Neuronal stem cell (in vitro differentiated cells): ENCODE results near the gene ZFAND3. TPM values are rescaled to one million over a fixed set of nuclear protein-coding genes. Genes with fewer than 3 reads are reported as not detected.
A peak's percentile ranks its signal among the peaks of the same experiment; 100 is the strongest.

Experiments used
- DNase-seq: peaks from one replicate; pipeline ENCODE4 v3.0.0-alpha.2; 2013; ENCODE audit warnings: low spot score
- H2AFZ ChIP-seq: one replicate; pipeline ENCODE4 v1.6.1; 2013; ENCODE audit warnings: mild to moderate bottlenecking, low read length, inconsistent platforms
- H2AK5ac ChIP-seq: 2 replicates; pipeline ENCODE4 v1.6.1; 2013; ENCODE audit warnings: low read depth, mild to moderate bottlenecking, inconsistent platforms, low read length, moderate library complexity, mixed read lengths
- H2BK120ac ChIP-seq: 2 replicates; pipeline ENCODE4 v1.6.1; 2013; ENCODE audit warnings: low read depth, mild to moderate bottlenecking, inconsistent platforms, low read length, moderate library complexity, mixed read lengths
- H2BK12ac ChIP-seq: one replicate; pipeline ENCODE4 v1.6.1; 2013; ENCODE audit warnings: low read length, inconsistent platforms
- H2BK15ac ChIP-seq: 2 replicates; pipeline ENCODE4 v1.6.1; 2013; ENCODE audit warnings: mild to moderate bottlenecking, low read length, inconsistent platforms, mixed read lengths
- H2BK5ac ChIP-seq: one replicate; pipeline ENCODE4 v1.6.1; 2013; ENCODE audit warnings: inconsistent platforms, mild to moderate bottlenecking, low read length, moderate library complexity
- H3K14ac ChIP-seq: one replicate; pipeline ENCODE4 v1.6.1; 2013; ENCODE audit warnings: low read length, inconsistent platforms
- H3K18ac ChIP-seq: 2 replicates; pipeline ENCODE4 v1.6.1; 2013; ENCODE audit warnings: low read length, inconsistent platforms
- H3K23ac ChIP-seq: 2 replicates; pipeline ENCODE4 v1.6.1; 2013; ENCODE audit warnings: low read depth, mild to moderate bottlenecking, mixed read lengths, low read length, inconsistent platforms; ENCODE audit not compliant: poor library complexity
- H3K27ac ChIP-seq: replicated peaks from 3 replicates; pipeline ENCODE4 v1.5.1; 2013; ENCODE audit warnings: low read length, inconsistent platforms
- H3K27me3 ChIP-seq, 3 experiments: 2 replicates each; pipeline ENCODE4 v1.6.1; 2013; ENCODE audit warnings: low read length in 3 of 3, mild to moderate bottlenecking in 2 of 3, inconsistent platforms in 1 of 3, low read depth in 1 of 3, mixed read lengths in 1 of 3, moderate library complexity in 1 of 3; ENCODE audit not compliant: control insufficient read depth in 3 of 3, insufficient read depth in 3 of 3
- H3K36me3 ChIP-seq, 2 donors: replicated peaks in 1 of 2; 2 replicates each; pipeline ENCODE4 v1.6.1; 2013; ENCODE audit warnings: low read length in 2 of 2; ENCODE audit not compliant: control insufficient read depth in 2 of 2, insufficient read depth in 2 of 2
- H3K4ac ChIP-seq: 2 replicates; pipeline ENCODE4 v1.6.1; 2013; ENCODE audit warnings: inconsistent platforms, mild to moderate bottlenecking, low read length, moderate library complexity
- H3K4me1 ChIP-seq, 2 donors: 1 replicate in 1 of 2; 2 replicates in 1 of 2; pipeline ENCODE4 v1.6.1; 2013; ENCODE audit warnings: low read length in 2 of 2, low read depth in 1 of 2; ENCODE audit not compliant: control insufficient read depth in 2 of 2, insufficient read depth in 1 of 2
- H3K4me2 ChIP-seq: one replicate; pipeline ENCODE4 v1.6.1; 2013; ENCODE audit warnings: mild to moderate bottlenecking, low read length, inconsistent platforms; ENCODE audit not compliant: insufficient read depth, poor library complexity, severe bottlenecking
- H3K4me3 ChIP-seq, 2 donors: 2 replicates each; pipeline ENCODE4 v1.5.1; 2013; ENCODE audit warnings: low read length in 2 of 2, mild to moderate bottlenecking in 2 of 2, inconsistent platforms in 1 of 2, moderate library complexity in 1 of 2
- H3K79me1 ChIP-seq: one replicate; pipeline ENCODE4 v1.6.1; 2013; ENCODE audit warnings: low read depth, mild to moderate bottlenecking, inconsistent platforms, low read length, moderate library complexity
- H3K9ac ChIP-seq: one replicate; pipeline ENCODE4 v1.6.1; 2013; ENCODE audit warnings: mild to moderate bottlenecking, low read depth, low read length, inconsistent platforms; ENCODE audit not compliant: poor library complexity
- H3K9me3 ChIP-seq, 2 donors: replicated peaks in 1 of 2; 2 replicates each; pipeline versions ENCODE3 to v1.6.1; 2013; ENCODE audit warnings: low read length in 2 of 2, mild to moderate bottlenecking in 2 of 2, inconsistent platforms in 1 of 2, low read depth in 1 of 2, mixed read lengths in 1 of 2, moderate library complexity in 1 of 2; ENCODE audit not compliant: control insufficient read depth in 2 of 2, insufficient read depth in 1 of 2
- H4K8ac ChIP-seq: one replicate; pipeline ENCODE4 v1.6.1; 2013; ENCODE audit warnings: low read depth, mild to moderate bottlenecking, inconsistent platforms, low read length, moderate library complexity
- H4K91ac ChIP-seq: one replicate; pipeline ENCODE4 v1.6.1; 2013; ENCODE audit warnings: low read length, low read depth, mild to moderate bottlenecking, inconsistent platforms; ENCODE audit not compliant: poor library complexity
- WGBS, 2 donors: extraction: QIAGEN DNeasy Blood & Tissue Kit; methylation state at CpG; one replicate each; pipeline ENCODE4 v1.1.7; 2013; ENCODE audit warnings: missing lambda C conversion rate in 2 of 2, mixed read lengths in 1 of 2; ENCODE audit not compliant: insufficient read length in 2 of 2, insufficient replicate concordance in 1 of 2; ENCODE audit errors: extremely low coverage in 2 of 2; 5-methylcytosine and 5-hydroxymethylcytosine counted together
- small RNA-seq: library from polyadenylated mRNA; stranded (forward); fragments of <200 nt; extraction: miRNeasy Mini kit (QIAGEN cat#:217004); gene quantifications from one replicate; pipeline ENCODE3, GENCODE V24; 2013; ENCODE audit not compliant: insufficient read depth

The ZFAND3 gene

DNA sequence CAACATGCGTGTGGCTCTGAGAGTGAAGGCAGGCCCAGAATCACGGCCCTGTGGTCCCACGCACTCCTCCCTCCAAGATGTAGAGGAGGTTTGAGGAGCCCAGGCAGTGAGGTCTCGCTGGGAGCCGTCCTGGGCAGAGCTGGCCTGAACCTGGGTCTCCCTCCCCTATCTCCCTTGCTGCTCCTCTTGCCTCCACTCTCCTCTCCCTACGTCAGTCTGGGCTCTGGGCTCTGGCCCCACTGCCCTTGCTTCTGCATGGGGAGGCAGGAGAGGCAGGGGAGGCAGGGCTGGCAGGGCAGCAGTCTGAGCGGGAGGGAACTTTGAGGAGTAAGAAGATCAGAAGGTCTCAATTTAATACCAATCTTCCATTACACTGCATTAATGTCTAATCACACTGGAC, 375.1 kb downstream of the ZFAND3 start:
- no peak overlapping the region for H3K23ac ChIP-seq
- no peak overlapping the region for H4K91ac ChIP-seq
- peak overlapping the region; percentile 51 for H3K18ac ChIP-seq
- DNase-seq: no peak
- H3K4me3 ChIP-seq: no peak overlapping the region
- H2BK15ac ChIP-seq: no peak overlapping the region
- peaks cover 16 to 30% of the 10 kb centered on the region in 2 donors for H3K4me1 ChIP-seq
- no peaks in the 10 kb centered on the region for H3K36me3 ChIP-seq
- WGBS, 2 donors: no CpG with 5 or more reads among the region's 7 CpGs
- H3K9me3 ChIP-seq: no peaks in the 10 kb centered on the region
- peak overlapping the region; percentile 27 for H3K14ac ChIP-seq
- H2BK5ac ChIP-seq: no peak overlapping the region
- H4K8ac ChIP-seq: no peak overlapping the region
- no peak overlapping the region for H2BK12ac ChIP-seq
- H3K27me3 ChIP-seq: no peaks in the 10 kb centered on the region
- no peak overlapping the region for H2AK5ac ChIP-seq
- no peak overlapping the region for H3K4me2 ChIP-seq
- H3K9ac ChIP-seq: no peak overlapping the region
- H2BK120ac ChIP-seq: no peak overlapping the region
- H3K27ac ChIP-seq: peak overlapping the region; percentile 17
- H3K4ac ChIP-seq: no peak overlapping the region
- no peaks in the 10 kb centered on the region for H3K79me1 ChIP-seq
- no peak overlapping the region for H2AFZ ChIP-seq

DNA sequence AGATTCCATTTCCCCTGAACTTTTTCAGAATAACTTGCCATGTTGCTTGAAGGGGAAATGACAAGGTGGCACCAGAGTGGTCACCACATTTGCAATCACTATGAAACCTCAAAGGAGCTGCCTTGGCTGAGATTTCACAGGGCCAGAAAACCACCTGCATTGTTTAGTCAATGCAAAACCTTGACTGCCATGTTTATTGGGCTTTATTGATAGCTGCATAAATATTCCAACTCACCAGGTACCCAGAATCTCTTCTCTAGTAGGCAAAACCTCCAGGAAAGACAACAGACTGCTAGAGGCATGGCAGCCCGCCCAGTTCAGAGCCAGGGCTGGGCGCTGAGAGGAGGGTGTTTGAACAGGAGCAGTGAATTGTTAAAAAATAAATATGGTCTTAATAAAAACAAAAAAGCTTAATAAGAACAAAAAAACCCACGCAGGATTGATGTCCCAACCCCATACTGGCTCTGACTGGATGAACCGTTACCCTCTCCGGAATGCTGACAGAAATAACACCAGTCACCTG, 375.6 kb downstream of the ZFAND3 start:
- Histone ChIP-seq H2BK15ac (no peak overlapping the region), H3K4me2 (no peak overlapping the region), H3K18ac (no peak overlapping the region), H3K23ac (no peak overlapping the region), H2AFZ (no peak overlapping the region), H3K9me3 (no peaks in the 10 kb centered on the region), H3K4ac (no peak overlapping the region), H4K91ac (no peak overlapping the region), H2BK120ac (no peak overlapping the region), H4K8ac (no peak overlapping the region), H3K4me3 (no peak overlapping the region), H3K36me3 (no peaks in the 10 kb centered on the region), H3K27ac (no peak overlapping the region), H2AK5ac (no peak overlapping the region), H3K79me1 (no peaks in the 10 kb centered on the region), H3K14ac (no peak overlapping the region), H3K9ac (no peak overlapping the region), H2BK12ac (no peak overlapping the region), H3K27me3 (peaks cover 0 to 2% (median 0%) of the 10 kb centered on the region in 3 experiments), H2BK5ac (no peak overlapping the region), H3K4me1 (peaks cover 16 to 30% of the 10 kb centered on the region in 2 donors)
- no peak for DNase-seq
- WGBS, 2 donors: no CpG with 5 or more reads among the region's 5 CpGs

DNA sequence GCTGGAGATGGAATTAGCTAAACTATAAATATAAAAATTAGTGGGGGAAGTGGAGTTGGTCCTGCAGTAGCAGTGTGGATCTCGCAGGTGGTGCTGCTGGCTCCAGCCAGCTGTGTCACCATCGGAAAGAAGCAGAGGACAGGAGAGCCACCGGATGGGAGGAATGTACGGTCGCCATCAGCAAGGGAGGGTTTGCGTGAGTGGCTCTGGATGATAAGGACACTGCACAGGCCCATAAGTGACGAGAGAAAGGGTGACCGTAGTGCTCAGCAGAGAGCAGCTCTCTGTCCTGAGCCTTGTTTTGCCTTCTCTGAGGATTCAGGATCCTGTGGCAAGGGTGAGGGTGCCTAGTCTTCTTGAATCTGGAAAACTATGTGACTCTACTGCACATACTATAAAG, 378.7 kb downstream of the ZFAND3 start:
- Histone ChIP-seq H3K4me3 (no peak overlapping the region), H2BK5ac (no peak overlapping the region)
- no peak for DNase-seq

More for the DNA sequence above, 378.7 kb downstream of the ZFAND3 start:
- no peak overlapping the region for H3K4ac ChIP-seq
- H3K79me1 ChIP-seq: no peaks in the 10 kb centered on the region
- H4K8ac ChIP-seq: no peak overlapping the region
- WGBS, 2 donors: no CpG with 5 or more reads among the region's 8 CpGs
- no peak overlapping the region for H3K14ac ChIP-seq
- H2AFZ ChIP-seq: no peak overlapping the region
- H3K18ac ChIP-seq: peak overlapping the region; percentile 41
- no peak overlapping the region for H2BK12ac ChIP-seq
- H3K9ac ChIP-seq: no peak overlapping the region
- no peak overlapping the region for H3K27ac ChIP-seq
- no peak overlapping the region for H4K91ac ChIP-seq
- H3K4me2 ChIP-seq: no peak overlapping the region
- H3K36me3 ChIP-seq: no peaks in the 10 kb centered on the region
- no peak overlapping the region for H3K23ac ChIP-seq
- peaks cover 4 to 12% of the 10 kb centered on the region in 2 donors for H3K4me1 ChIP-seq
- no peak overlapping the region for H2BK120ac ChIP-seq
- peaks cover 0 to 4% of the 10 kb centered on the region in 2 donors for H3K9me3 ChIP-seq
- peaks cover 0 to 2% (median 0%) of the 10 kb centered on the region in 3 experiments for H3K27me3 ChIP-seq
- no peak overlapping the region for H2AK5ac ChIP-seq
- H2BK15ac ChIP-seq: no peak overlapping the region

Small RNAs within 50 kb of the gene (small RNA-seq; reads per million reads assigned to genes)
- gene RN7SL285P: not detected
- gene RNU1-87P: not detected
